K562 (cell line): Measurements from ENCODE around the gene CCL22. TPM values are rescaled to one million over a fixed set of nuclear protein-coding genes. Genes with fewer than 3 reads are reported as not detected.

Experiments used
- ATAC-seq: fragments of 200-7000 bp; cut with Tn5 transposase; 3 replicates; pipeline ENCODE4 v1.9.1; 2020; ENCODE audit warnings: moderate library complexity
- BruUV-seq: library from RNA; stranded (reverse); fragments of 400-500 nt; replicated peaks from 2 replicates; lab custom pipeline; 2021; lab: Mats Ljungman, UMichigan
- CTCF ChIA-PET: fragments of 300-600 bp; formaldehyde crosslinking; extraction: SDS; loops from one replicate; lab custom pipeline; 2021; ENCODE audit warnings: low intra/inter-chr PET ratio; lab: Yijun Ruan, JAX
- POLR2A ChIA-PET: fragments of 300-600, 350-650 bp; sonication (Branson Sonifier 250); formaldehyde crosslinking; extraction: SDS; loops from one replicate; lab custom pipeline; 2021; ENCODE audit warnings: antibody characterized with exemption, inconsistent platforms; lab: Yijun Ruan, JAX
- DNase-seq, 4 experiments: peaks; one replicate each; pipeline versions ENCODE4 v3.0.0 to v3.0.0-alpha.2; 2011 to 2018; ENCODE audit warnings: low spot score in 3 of 4, mixed read lengths in 3 of 4; ENCODE audit errors: extremely low read depth in 1 of 4
- FAIRE-seq: peaks from 2 replicates; lab custom pipeline; 2011; peaks lifted over from hg19 to GRCh38; lab: Jason Lieb, UNC
- H2AFZ ChIP-seq: 2 replicates; pipeline ENCODE4 v1.6.0; 2011; ENCODE audit warnings: low read depth, low read length, control low read depth, inconsistent platforms
- H3K27ac ChIP-seq: fragments of 200-600 bp; 3 replicates; pipeline ENCODE4 v1.8.0; 2011; ENCODE audit warnings: low read depth, mild to moderate bottlenecking, control low read depth, inconsistent platforms, low read length, moderate library complexity, mixed read lengths; ENCODE audit errors: extremely low read depth
- H3K27me3 ChIP-seq, 2 experiments: fragments of 300-600 bp in 1 of 2; 2 replicates in 1 of 2; 3 replicates in 1 of 2; pipeline versions ENCODE4 v1.6.0 to v1.8.0; 2011; ENCODE audit warnings: inconsistent platforms in 2 of 2, low read length in 2 of 2, mild to moderate bottlenecking in 1 of 2, mixed read lengths in 1 of 2, moderate library complexity in 1 of 2; ENCODE audit not compliant: control insufficient read depth in 2 of 2, insufficient read depth in 2 of 2
- H3K36me3 ChIP-seq: fragments of 300-600 bp; 3 replicates; pipeline ENCODE4 v1.8.0; 2011; ENCODE audit warnings: mild to moderate bottlenecking, low read length, inconsistent platforms; ENCODE audit not compliant: control insufficient read depth, insufficient read depth
- H3K4me1 ChIP-seq, 2 experiments: fragments of 200-600 bp in 1 of 2; replicated peaks in 1 of 2; 2 replicates in 1 of 2; 3 replicates in 1 of 2; pipeline versions ENCODE4 v1.5.1 to v1.8.0; 2011; ENCODE audit warnings: inconsistent platforms in 2 of 2, low read length in 2 of 2, mild to moderate bottlenecking in 1 of 2, mixed read lengths in 1 of 2, moderate library complexity in 1 of 2; ENCODE audit not compliant: control insufficient read depth in 2 of 2, insufficient read depth in 2 of 2
- H3K4me2 ChIP-seq: 2 replicates; pipeline ENCODE4 v1.6.1; 2011; ENCODE audit warnings: low read length, control low read depth, inconsistent platforms, mixed read lengths; ENCODE audit not compliant: insufficient read depth
- H3K4me3 ChIP-seq: fragments of 200-600 bp; sonication (generic), shearing (Covaris generic); 2 replicates; pipeline ENCODE4 v1.5.1; 2016; ENCODE audit warnings: control low read depth, inconsistent platforms
- H3K79me2 ChIP-seq: fragments of 200-600 bp; 3 replicates; pipeline ENCODE4 v1.8.0; 2011; ENCODE audit warnings: low read length, inconsistent platforms; ENCODE audit not compliant: control insufficient read depth, insufficient read depth
- H3K9ac ChIP-seq, 2 experiments: 2 replicates each; pipeline versions ENCODE4 v1.6.0 to v1.6.1; 2011; ENCODE audit warnings: low read depth in 2 of 2, low read length in 2 of 2, control low read depth in 1 of 2, inconsistent platforms in 1 of 2, mild to moderate bottlenecking in 1 of 2, mixed read lengths in 1 of 2; ENCODE audit not compliant: insufficient read depth in 1 of 2
- H3K9me1 ChIP-seq: one replicate; pipeline ENCODE4 v1.6.0; 2011; ENCODE audit warnings: inconsistent platforms, mild to moderate bottlenecking, low read length, moderate library complexity; ENCODE audit not compliant: control insufficient read depth, insufficient read depth
- H3K9me3 ChIP-seq: replicated peaks from 2 replicates; pipeline ENCODE4 v1.5.1; 2011; ENCODE audit warnings: low read depth, low read length, inconsistent platforms; ENCODE audit not compliant: control insufficient read depth, insufficient read depth
- H4K20me1 ChIP-seq: replicated peaks from 2 replicates; pipeline ENCODE4 v1.6.1; 2011; ENCODE audit warnings: low read length, inconsistent platforms, mixed read lengths; ENCODE audit not compliant: control insufficient read depth, insufficient read depth
- ELF2 ChIP-seq: fragments of 250-450 bp; sonication (Bioruptor Pico); IDR thresholded peaks from 2 replicates; pipeline ENCODE4 v1.5.0; 2021; ENCODE audit warnings: mild to moderate bottlenecking
- ETV6 ChIP-seq, 3 experiments: fragments of 150-350 bp in 1 of 3; sonication (generic) in 1 of 3; formaldehyde crosslinking in 1 of 3; IDR thresholded peaks; 2 replicates each; pipeline versions ENCODE4 v1.6.1 to v1.8.0; 2014 to 2022; ENCODE audit warnings: borderline replicate concordance in 2 of 3, low read depth in 2 of 3, antibody characterized with exemption in 1 of 3, low read length in 1 of 3, mild to moderate bottlenecking in 1 of 3, missing genetic modification reagents in 1 of 3
- HDAC8 ChIP-seq: fragments of 450-650 bp; IDR thresholded peaks from 2 replicates; pipeline ENCODE4 v1.6.1; 2016; ENCODE audit warnings: mild to moderate bottlenecking, missing genetic modification characterization, moderate library complexity, missing compliant biosample characterization
- PHF21A ChIP-seq: fragments of 450-650 bp; IDR thresholded peaks from 2 replicates; pipeline ENCODE4 v1.6.1; 2017; ENCODE audit warnings: low read depth, borderline replicate concordance
- RBM39 ChIP-seq: fragments of 200-400 bp; formaldehyde crosslinking; optimal IDR thresholded peaks from 2 replicates; pipeline ENCODE3; 2018; ENCODE audit warnings: low read depth, low read length
- SMARCC2 ChIP-seq: fragments of 450-650 bp; IDR thresholded peaks from 2 replicates; pipeline ENCODE4 v1.6.1; 2017; ENCODE audit warnings: antibody characterized with exemption, moderate library complexity, mild to moderate bottlenecking, low read depth
- TFAP4 ChIP-seq: sonication (generic); formaldehyde crosslinking; IDR thresholded peaks from 2 replicates; pipeline ENCODE4 v1.8.0; 2022; ENCODE audit warnings: missing genetic modification reagents, mild to moderate bottlenecking, moderate library complexity, borderline replicate concordance
- WGBS: fragments of 100-300 bp; shearing (Covaris generic); methylation state at CpG from one replicate; pipeline ENCODE4 v1.1.6; 2016; ENCODE audit warnings: low coverage, mixed read lengths; ENCODE audit not compliant: insufficient coverage; ENCODE audit errors: missing lambda C conversion rate; 5-methylcytosine and 5-hydroxymethylcytosine counted together
- in situ Hi-C: fragments of 300-500 bp; cut with MboI; formaldehyde crosslinking; loops from 4 replicates; pipeline ENCODE4 v1.15.0; 2018; ENCODE audit warnings: inconsistent platforms, mixed read lengths
- intact Hi-C: fragments of 100-400 bp; cut with micrococcal nuclease; formaldehyde crosslinking; loops from 2 replicates; pipeline ENCODE4 v1.14.2; 2022
- polyA plus RNA-seq, 8 experiments: library from polyadenylated mRNA; depleted of rRNA in 4 of 8; stranded (reverse) in 5 of 8; unstranded in 3 of 8; fragments of >200 nt; fragmentation: Nextera tagmentation in 2 of 8; fragmentation: Illumina TruSeq in 1 of 8; extraction: Ambion mirVana in 2 of 8; extraction: Trizol in 1 of 8; gene quantifications; 2 replicates each; pipeline versions ENCODE4 v1.2.1 to v1.2.3, GENCODE V29; 2011 to 2014; ENCODE audit warnings: inconsistent platforms in 1 of 8, missing spikeins in 1 of 8
- total RNA-seq, 7 experiments: library from RNA; depleted of rRNA in 6 of 7; stranded (reverse); fragments of >200 nt in 6 of 7; fragmentation: Illumina TruSeq in 2 of 7; extraction: Trizol in 2 of 7; gene quantifications; 2 replicates each; pipeline versions ENCODE4 v1.2.1 to v1.2.3, GENCODE V29; 2011 to 2021; ENCODE audit warnings: low replicate concordance in 1 of 7

Gene CCL22
- total and polyA plus RNA-seq, 9 of the 15 experiments (the other 6 are each of a cell fraction or from before 2014, with no cell fraction given), result 0.04 to 0.29 (median 0.06) TPM; not detected in 5

- H2AFZ ChIP-seq, result no peak overlapping the region
- 0 out of 2 replicates have a peak, but pooled peaks cover 2% of the 10 kb centered on the region for H4K20me1 ChIP-seq
- H3K9ac ChIP-seq, result no peak overlapping the region
- no peaks in the 10 kb centered on the region for H3K9me1 ChIP-seq
- CTCF ChIA-PET, result no interaction called here
- no peak for ATAC-seq
- H3K27me3 ChIP-seq, result peaks cover 4 to 35% of the 10 kb centered on the region in 2 experiments; a peak in 4 of 5 replicates
- POLR2A ChIA-PET, result no interaction called here
- no peak overlapping the region for H3K27ac ChIP-seq
- no peak for DNase-seq
- H3K36me3 ChIP-seq, result no peaks in the 10 kb centered on the region
- H3K9me3 ChIP-seq, result no peaks in the 10 kb centered on the region
- TF ChIP-seq HDAC8 (tag) (no peak), TFAP4 (CRISPR knock-in tag) (no peak), RBM39 (no peak), PHF21A (no peak), ETV6 (IDR thresholded peaks at IDR 0.05; ENCODE audit: borderline replicate concordance in 1 of 2, low read depth in 2 of 2, low read length in 1 of 2) (no peak), ETV6 (CRISPR knock-in tag; IDR thresholded peaks at IDR 0.05; ENCODE audit: borderline replicate concordance) (no peak), SMARCC2 (no peak), ELF2 (CRISPR knock-in tag) (no peak)
- no TSS peak for BruUV-seq
- 11% methylated on average over 7 of the region's 7 CpGs for WGBS
- intact Hi-C loops, result no loop called here
- no peak for FAIRE-seq
- peaks cover 0 to 4% of the 10 kb centered on the region in 2 experiments; a peak in 1 of 5 replicates for H3K4me1 ChIP-seq
- no peaks in the 10 kb centered on the region for H3K79me2 ChIP-seq
- H3K4me3 ChIP-seq, result no peak overlapping the region
- H3K4me2 ChIP-seq, result no peak overlapping the region
- in situ Hi-C loops, result no loop called here
Observed at GRCh38 chr16:57358086-57358420, 530 bp upstream of the CCL22 start.
